Sciatic nerve (tissue), 2 donors: ENCODE measurements around the gene BTBD19. TPM values are rescaled to one million over a fixed set of nuclear protein-coding genes. Genes with fewer than 3 reads are reported as not detected.
A peak's percentile ranks its signal among the peaks of the same experiment; 100 is the strongest.
"Not testable (repeated sequence)": the region's sequence is repeated elsewhere in the genome, so short reads cannot be mapped to it uniquely, and the experiment has no call there.

Experiments used
- ATAC-seq: fragments of 200-7000 bp; cut with Tn5 transposase; one replicate; pipeline ENCODE4 v1.9.1; 2020; ENCODE audit warnings: mild to moderate bottlenecking, moderate library complexity
- DNase-seq: peaks from one replicate; pipeline ENCODE4 v3.0.0-alpha.2; 2020; ENCODE audit warnings: low spot score
- intact Hi-C: fragments of 100-400 bp; cut with DNase I; formaldehyde crosslinking; loops from one replicate; pipeline ENCODE4 v1.14.2; 2022
- total RNA-seq: library from RNA; stranded (reverse); fragmentation: NEBNext Ultra II Directional; extraction: Animal tissue kit (Norgen Biotek cat#: 25700); gene quantifications from one replicate; pipeline ENCODE4 v1.2.1, GENCODE V29; 2021
- donor health status: DM: no; HTN: no; CAD: no.
- donor health status: DM: no; HTN: no; CAD: no.

Gene BTBD19
- total RNA-seq, 1 donor from 2014 or later: 35.0 TPM

DNA sequence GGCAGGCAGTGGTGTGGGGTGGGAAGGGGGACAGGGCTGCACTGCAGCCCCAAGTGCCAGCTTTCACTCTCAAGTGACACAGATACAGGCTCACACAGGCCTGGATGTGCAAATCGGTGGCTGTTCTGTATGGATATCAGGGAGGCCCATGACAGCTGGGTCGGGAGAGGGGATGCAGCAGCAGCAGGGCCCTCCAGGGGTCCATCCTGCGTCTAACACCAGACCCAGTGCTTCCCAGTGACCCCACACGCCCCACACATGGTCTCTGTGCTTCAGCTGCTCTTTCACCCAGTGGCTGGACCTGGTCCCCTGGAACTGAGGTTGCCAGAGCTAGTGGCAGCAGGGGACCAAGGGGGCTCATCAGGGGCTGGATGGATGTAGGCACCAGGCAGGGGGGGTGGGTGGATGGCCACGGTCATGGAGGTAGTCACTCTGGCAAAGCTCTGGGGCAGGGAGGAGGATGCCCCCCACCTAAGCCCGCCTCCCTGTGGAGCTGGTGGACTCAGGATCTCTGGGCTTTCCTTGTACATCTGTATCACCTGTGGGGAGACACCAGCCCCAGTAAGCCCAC lies 13.9 kb downstream of the BTBD19 start:
- intact Hi-C loops: no loop called here
- DNase-seq (no peak), ATAC-seq (no peak)

DNA sequence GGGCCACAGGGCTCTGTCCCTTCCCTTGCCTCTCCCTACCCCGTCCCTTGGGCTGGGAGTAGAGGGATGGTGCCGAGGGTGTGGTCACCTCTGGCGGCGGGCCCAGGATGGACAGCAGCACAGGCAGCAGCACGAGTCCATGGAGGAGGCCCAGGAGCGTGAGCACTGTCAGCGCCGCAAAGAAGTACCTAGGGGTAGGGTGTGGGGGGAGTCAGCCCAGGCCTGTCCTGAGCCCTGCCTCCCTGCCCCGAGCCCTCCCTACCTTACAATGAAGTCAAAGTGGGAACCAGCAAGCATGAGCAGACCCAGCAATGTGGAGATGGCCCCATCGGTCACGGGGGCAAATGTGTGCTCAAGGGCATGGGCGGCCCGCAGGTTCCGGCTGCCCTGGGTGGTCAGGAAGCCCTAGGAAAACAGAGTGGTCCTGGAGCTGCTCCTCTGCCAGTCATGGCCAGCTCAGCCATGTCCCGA lies 14.7 kb downstream of the BTBD19 start:
- no peak for DNase-seq
- intact Hi-C loops: no loop called here
- no peak for ATAC-seq

GRCh38 chr1:44824392-44824791 lies 16.1 kb downstream of the BTBD19 start:
- DNase-seq, ATAC-seq, intact Hi-C loops: not testable (repeated sequence)

GRCh38 chr1:44826375-44827196 lies 18.3 kb downstream of the BTBD19 start:
- peak; percentile 88 for ATAC-seq
- intact Hi-C loops: no loop called here
- DNase-seq: peak; percentile 86

DNA sequence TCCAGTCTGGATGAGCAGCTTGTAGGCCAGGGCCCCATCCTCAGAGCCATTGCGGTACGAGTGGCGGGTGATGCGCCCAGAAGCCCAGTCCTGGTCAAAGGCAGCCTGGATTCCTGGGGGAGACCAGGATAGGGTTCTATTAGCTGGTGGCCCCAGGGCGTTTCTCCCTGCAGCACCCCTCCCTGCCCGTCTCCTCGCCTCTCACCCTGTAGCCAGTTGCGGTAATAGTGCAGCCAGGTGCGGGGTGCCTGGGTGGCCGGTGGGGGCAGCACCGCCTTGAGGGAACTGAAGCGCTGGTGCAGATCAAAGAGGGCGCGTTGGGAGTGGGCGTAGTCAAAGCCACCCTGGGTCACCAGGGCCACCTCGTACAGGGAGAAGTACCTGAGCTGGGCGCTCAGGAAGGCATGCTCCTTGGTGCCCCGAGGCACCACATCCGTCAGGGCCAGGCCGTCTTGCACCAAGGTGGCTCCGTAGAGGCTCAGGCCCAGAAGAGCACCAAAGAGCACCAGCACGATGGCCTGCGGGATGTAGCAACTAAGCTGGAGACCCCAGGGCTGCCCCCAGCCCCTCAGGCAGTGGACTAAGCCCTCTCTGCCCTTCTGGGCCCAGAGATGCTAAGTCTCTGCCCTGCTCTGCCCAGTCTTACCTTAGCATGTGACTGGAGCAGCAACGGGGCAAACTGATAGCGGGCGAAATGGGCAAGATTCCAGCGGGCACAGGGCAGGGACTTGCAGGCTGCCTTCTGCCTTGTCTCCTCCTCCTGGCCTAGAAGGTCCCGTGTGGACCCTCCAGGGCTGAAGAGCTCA lies 19.1 kb downstream of the BTBD19 start:
- no peak for DNase-seq
- ATAC-seq: peak; percentile 9
- intact Hi-C loops: no loop called here

DNA sequence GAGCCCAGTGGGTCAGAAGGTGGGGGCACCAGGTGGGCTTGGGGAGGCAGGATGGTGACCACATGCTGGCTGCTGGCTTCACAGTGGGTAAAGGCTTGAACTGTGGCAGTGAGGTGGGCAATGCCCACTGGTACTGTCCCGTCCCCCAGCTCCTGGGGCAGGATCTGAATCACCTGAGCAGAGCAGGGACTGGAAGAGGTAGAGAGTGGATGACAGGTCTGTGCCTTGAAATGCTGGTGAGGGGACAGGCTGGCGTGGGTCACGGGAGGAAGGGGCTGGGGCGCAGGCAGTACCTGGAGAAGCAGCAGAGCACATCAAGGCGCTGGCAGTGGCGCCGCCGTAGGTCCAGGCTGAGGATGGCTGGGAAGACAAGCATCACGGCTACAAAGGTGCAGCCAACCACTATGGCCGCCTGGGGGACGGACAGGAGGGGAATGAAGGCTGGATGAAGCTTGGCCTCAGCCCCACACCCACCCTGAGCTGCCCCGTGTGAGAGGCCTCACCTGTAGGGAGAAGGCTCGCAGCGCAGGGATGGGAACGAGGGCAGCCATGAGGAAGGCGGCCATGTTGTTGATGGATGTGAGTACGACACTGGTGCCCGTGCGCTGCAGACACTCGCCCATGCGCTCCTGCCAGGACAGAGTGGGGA lies 19.8 kb downstream of the BTBD19 start:
- DNase-seq: no peak
- ATAC-seq: no peak
- intact Hi-C loops: no loop called here

- intact Hi-C loops: no loop called here
- no peak for ATAC-seq
- DNase-seq: no peak
Measured at GRCh38 chr1:44828841-44829440, 20.6 kb downstream of the BTBD19 start.

DNA sequence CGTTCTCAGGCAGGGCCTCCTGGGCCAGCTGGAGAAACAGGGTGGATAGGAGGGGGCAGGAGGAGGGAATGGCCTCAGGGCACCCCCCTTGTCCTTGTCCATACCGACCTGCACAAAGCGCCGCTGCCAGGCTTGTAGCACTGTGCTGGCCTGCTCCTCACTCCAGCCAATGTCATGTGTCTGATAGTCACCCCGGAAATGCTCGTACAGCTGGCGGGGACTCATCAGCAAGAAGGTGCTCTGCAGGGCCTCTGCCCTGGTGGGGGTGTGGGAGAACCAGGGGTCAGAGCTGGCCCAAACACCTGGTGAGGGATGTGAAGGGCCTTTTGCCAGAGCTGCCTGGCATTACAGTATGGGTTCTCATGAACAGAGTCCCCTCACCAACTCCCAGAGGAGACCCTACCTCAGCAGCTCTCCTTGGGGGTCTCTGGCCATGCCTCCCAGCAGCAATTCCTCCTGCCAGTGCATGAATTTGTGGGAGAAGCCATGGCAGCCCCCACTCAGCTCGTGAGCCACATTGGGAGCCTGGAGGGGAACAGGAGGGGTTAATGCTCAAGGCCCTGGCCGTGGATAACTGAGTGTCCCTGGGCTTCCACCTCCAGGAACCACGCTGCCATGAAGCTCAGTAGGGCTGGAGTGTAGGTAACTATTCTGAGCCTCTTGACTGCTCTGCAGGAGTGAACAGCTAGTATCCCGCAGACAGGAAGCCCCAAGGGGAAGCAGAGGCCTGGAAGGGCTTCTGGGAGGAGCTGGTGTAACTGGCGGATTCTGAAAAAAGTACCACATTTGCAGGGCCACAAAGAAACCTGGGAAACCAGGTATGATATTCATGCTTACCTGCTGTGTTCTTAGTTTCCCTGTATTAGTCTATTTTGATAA lies 21.4 kb downstream of the BTBD19 start:
- ATAC-seq (no peak), DNase-seq (no peak)
- intact Hi-C loops: loop anchor here (10.0 kb wide), 1 partner anchor 45 kb away; the partner anchor contains the start of gene BEST4

DNA sequence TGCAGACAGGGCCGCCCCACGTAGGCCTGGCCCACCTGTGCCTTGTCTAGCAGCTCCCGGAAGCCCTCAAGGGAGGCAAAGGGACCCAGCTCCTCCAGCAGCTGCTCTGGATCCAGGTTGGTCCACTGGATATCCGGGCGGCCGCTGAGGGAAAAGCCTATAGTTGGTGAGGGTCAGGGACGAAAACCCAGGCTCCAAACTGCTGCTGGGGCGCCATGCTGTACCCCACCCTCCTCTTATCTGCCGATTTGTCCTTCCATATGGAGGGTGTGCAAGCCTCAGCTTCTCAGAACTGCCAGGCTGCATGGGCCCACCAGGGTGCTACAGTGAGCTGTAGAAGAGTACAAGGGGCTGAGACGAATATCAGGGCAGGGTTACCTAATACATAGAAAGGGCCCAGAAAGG lies 22.6 kb downstream of the BTBD19 start:
- DNase-seq (no peak), ATAC-seq (no peak)
- intact Hi-C loops: loop anchor here (10.0 kb wide), 1 partner anchor 46 kb away; the partner anchor contains the start of gene BEST4

DNA sequence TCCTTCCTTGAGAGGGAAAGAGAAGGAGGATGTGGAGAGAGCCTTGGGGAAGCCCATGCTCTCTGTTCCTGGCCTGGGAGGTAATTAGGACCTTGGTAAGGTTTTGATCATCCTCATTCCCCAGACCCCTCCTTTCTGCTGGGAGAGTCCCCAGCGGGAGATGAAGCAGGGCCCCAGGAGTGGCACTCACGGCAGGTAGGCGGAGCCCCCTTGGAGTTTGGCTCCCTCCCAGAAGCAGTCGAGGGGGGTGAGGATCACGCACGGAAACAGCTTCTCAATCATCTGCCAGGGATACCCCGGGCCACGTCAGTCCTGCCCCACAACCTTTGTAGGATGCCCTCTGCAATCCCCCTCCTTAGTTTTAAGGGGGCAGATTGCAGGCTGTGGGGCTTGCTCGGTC lies 23.2 kb downstream of the BTBD19 start:
- DNase-seq (no peak), ATAC-seq (no peak)
- intact Hi-C loops: loop anchor here (10.0 kb wide), 1 partner anchor 47 kb away; the partner anchor contains the start of gene BEST4

DNA sequence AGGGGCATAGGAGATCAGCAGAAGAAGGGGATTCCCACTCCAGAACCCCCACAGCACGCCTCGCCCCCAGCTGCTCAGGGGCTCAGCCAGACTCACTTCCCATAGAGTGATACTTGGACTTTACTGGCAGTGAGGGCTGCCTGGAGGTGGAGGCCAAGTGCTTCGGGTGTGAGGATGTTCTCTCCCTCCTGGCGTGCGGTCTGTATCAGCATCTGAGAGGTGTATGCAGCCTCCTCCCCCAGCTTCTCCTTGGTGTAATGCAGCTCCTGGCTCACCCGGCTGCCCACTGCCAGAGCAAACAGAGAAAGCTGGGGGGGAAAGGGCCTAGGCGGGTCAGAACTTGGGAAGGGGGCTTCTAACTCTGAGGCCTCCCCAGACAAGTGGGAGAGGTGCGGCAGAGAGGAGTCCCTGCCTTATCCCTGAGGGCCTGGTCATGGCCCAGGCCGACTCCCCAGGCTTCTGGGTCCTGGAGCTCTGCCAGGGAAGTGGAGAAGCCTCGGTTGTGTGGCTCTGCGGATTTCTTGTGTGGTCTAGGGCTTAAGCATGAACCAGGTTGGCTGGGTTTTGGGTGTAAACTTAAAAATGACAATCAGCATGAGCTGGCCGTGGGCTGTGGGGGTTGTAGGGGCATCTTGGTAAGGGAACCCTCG lies 23.9 kb downstream of the BTBD19 start:
- intact Hi-C loops: loop anchor here (10.0 kb wide), 1 partner anchor 47 kb away; the partner anchor contains the start of gene BEST4

DNA sequence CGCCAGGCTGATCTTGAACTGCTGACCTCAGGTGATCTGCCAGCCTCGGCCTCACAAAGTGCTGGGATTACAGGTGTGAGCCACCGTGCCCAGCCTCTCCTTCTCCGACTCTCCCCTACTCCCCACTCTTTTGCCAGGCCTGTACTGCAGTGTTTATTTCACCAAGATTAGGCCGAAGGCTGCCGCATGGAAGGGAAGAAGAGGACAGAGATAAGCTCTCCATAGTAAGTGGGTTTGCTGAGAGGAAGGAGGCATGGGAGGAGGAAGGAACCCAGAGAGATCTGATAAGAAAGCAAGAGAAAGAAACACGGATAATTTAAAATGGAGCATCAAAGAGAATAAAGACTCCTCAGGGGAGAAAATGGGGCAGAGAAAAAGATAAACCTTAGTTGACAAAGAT lies 26.0 kb downstream of the BTBD19 start:
- DNase-seq (no peak), ATAC-seq (no peak)
- intact Hi-C loops: loop anchor here (10.0 kb wide), 1 partner anchor 50 kb away; the partner anchor contains the start of gene BEST4

More for the DNA sequence above, 23.9 kb downstream of the BTBD19 start:
- peak; percentile 32 for ATAC-seq
- DNase-seq: no peak

DNA sequence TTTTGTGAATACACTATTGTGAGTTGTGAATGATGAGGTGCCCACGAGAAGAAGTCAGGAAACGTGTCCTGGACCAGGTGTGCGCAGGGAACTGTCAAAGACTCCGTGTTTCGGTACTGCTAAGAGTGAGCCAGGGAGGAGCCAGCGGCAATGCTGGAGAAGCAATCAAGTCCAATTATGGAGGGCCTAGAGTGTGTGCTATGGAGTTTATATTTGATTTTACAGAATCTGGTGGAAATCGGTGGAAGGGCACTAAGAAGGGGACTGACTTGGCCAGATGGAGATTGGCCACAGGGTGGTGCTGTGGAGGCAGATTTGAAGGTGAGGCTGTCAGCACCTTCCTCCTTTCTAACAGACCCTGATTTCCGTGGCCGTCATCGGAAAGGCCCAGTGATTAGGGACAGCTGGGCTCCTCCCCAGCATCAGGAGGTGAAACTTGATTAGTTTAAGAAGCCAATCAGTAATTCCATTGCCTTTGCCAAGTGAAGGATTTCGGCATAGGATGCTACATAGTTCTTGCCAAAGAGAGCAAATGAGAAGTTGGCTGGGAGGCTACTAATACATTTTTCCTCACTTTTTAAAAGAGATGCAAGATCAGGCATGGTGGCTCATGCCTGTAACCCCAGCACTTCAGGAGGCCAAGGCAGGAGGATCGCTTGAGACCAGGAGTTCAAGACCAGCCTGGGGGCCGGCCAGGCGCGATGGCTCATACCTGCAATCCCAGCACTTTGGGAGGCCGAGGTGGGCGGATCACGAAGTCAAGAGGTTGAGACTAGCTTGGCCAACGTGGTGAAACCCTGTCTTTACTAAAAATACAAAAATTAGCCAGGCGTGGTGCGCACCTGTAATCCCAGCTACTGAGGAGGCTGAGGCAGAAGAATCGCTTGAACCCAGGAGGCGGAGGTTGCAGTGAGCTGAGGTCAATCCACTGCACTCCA lies 27.7 kb downstream of the BTBD19 start:
- peak; percentile 95 for DNase-seq
- intact Hi-C loops: loop anchor here (10.0 kb wide), 1 partner anchor 51 kb away; the partner anchor contains the start of gene BEST4
- ATAC-seq: peak; percentile 73

DNA sequence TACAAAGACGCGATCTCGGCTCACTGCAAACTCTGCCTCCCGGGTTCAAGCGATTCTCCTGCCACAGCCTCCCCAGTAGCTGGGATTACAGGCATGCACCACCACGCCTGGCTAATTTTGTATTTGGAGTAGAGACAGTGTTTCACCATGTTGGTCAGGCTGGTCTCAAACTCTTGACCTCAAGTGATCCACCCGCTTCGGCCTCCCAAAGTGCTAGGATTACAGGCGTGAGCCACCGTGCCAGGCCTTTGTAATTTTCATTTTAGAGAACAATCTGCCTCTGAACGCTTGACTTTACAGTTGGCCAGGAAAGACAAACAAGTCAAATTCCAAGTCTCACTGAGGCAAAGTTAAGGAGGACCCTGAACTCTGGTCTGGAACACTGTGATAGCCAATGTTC lies 30.0 kb downstream of the BTBD19 start:
- DNase-seq: peak; percentile 1
- intact Hi-C loops: loop anchor here (2.0 to 10.0 kb wide), 2 partner anchors 53 to 173 kb away; partner anchors contain the start of genes BEST4 and HECTD3
- not testable (repeated sequence) for ATAC-seq

DNA sequence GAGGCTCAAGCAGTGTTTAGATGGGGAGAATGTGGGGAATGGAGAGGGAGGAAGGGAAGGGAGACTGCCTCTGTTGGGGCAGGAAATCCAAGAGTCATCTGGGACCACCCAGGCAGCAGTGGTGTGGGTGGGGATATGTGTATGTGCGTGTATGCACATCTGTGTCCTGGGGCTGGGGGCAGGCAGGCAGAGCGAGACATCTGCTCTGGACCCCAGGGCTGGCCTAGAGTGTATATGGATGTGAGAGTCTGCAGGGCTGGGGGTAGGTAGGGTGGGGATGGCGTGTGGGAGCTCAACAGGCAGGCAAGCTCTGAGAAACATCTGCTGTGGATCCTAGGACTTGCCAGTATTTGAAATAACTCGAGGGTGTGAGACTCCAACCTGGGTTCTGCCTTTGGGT lies 31.3 kb downstream of the BTBD19 start:
- intact Hi-C loops: loop anchor here (2.0 to 10.0 kb wide), 2 partner anchors 55 to 171 kb away; partner anchors contain the start of genes BEST4 and HECTD3
- DNase-seq (peak; percentile 65), ATAC-seq (peak; percentile 2)

- ATAC-seq (peak; percentile 7), DNase-seq (no peak)
- intact Hi-C loops: no loop called here
Measured at GRCh38 chr1:44842486-44842861, 34.2 kb downstream of the BTBD19 start.
